ENCODE data around the gene TNFRSF12A.

The TNFRSF12A gene

GRCh38 chr16:2992383-2993081, 27.6 kb upstream of the TNFRSF12A start:
- Histone ChIP-seq H3K4me1 (ENCODE audit: insufficient read depth, poor library complexity, severe bottlenecking) (peaks cover 36% of the 10 kb centered on the region), H3K36me3 (ENCODE audit: low read depth) (no peaks in the 10 kb centered on the region), H3K27ac (ENCODE audit: poor library complexity, severe bottlenecking) (peak overlapping the region; percentile 72), H3K4me3 (ENCODE audit: severe bottlenecking) (no peak overlapping the region), H3K27me3 (ENCODE audit: insufficient read depth, poor library complexity, severe bottlenecking) (no peaks in the 10 kb centered on the region), H3K9me3 (ENCODE audit: severe bottlenecking) (no peaks in the 10 kb centered on the region)
- DNase-seq (ENCODE audit: low spot score) = no peak
- no peak for TF ChIP-seq CTCF (IDR thresholded peaks at IDR 0.05; ENCODE audit: poor library complexity, severe bottlenecking)
- peak; percentile 58 for ATAC-seq (ENCODE audit: low read depth)

- peaks cover 26% of the 10 kb centered on the region for H3K4me1 ChIP-seq (ENCODE audit: insufficient read depth, poor library complexity, severe bottlenecking)
- no peak overlapping the region for H3K4me3 ChIP-seq (ENCODE audit: severe bottlenecking)
- DNase-seq (ENCODE audit: low spot score) (no peak), ATAC-seq (ENCODE audit: low read depth) (no peak)
- peak overlapping the region; percentile 72 for H3K27ac ChIP-seq (ENCODE audit: poor library complexity, severe bottlenecking)
- no peaks in the 10 kb centered on the region for H3K27me3 ChIP-seq (ENCODE audit: insufficient read depth, poor library complexity, severe bottlenecking)
- H3K9me3 ChIP-seq (ENCODE audit: severe bottlenecking) = no peaks in the 10 kb centered on the region
- H3K36me3 ChIP-seq (ENCODE audit: low read depth) = no peaks in the 10 kb centered on the region
- TF ChIP-seq CTCF (IDR thresholded peaks at IDR 0.05; ENCODE audit: poor library complexity, severe bottlenecking) = no peak
Measured at GRCh38 chr16:2996298-2996697, 23.9 kb upstream of the TNFRSF12A start.

- DNase-seq (ENCODE audit: low spot score) (no peak), ATAC-seq (ENCODE audit: low read depth) (no peak)
- Histone ChIP-seq H3K4me3 (ENCODE audit: severe bottlenecking) (no peak overlapping the region), H3K4me1 (ENCODE audit: insufficient read depth, poor library complexity, severe bottlenecking) (peaks cover 7% of the 10 kb centered on the region), H3K27ac (ENCODE audit: poor library complexity, severe bottlenecking) (no peak overlapping the region), H3K36me3 (ENCODE audit: low read depth) (no peaks in the 10 kb centered on the region), H3K27me3 (ENCODE audit: insufficient read depth, poor library complexity, severe bottlenecking) (no peaks in the 10 kb centered on the region), H3K9me3 (ENCODE audit: severe bottlenecking) (no peaks in the 10 kb centered on the region)
- no peak for TF ChIP-seq CTCF (IDR thresholded peaks at IDR 0.05; ENCODE audit: poor library complexity, severe bottlenecking)
Measured at GRCh38 chr16:2999929-3000328, 20.2 kb upstream of the TNFRSF12A start.

GRCh38 chr16:3000540-3000939, 19.6 kb upstream of the TNFRSF12A start:
- no peak overlapping the region for H3K27ac ChIP-seq (ENCODE audit: poor library complexity, severe bottlenecking)
- no peaks in the 10 kb centered on the region for H3K36me3 ChIP-seq (ENCODE audit: low read depth)
- TF ChIP-seq CTCF (IDR thresholded peaks at IDR 0.05; ENCODE audit: poor library complexity, severe bottlenecking) = no peak
- H3K27me3 ChIP-seq (ENCODE audit: insufficient read depth, poor library complexity, severe bottlenecking) = no peaks in the 10 kb centered on the region
- no peaks in the 10 kb centered on the region for H3K9me3 ChIP-seq (ENCODE audit: severe bottlenecking)
- ATAC-seq (ENCODE audit: low read depth) (no peak), DNase-seq (ENCODE audit: low spot score) (no peak)
- no peak overlapping the region for H3K4me3 ChIP-seq (ENCODE audit: severe bottlenecking)
- H3K4me1 ChIP-seq (ENCODE audit: insufficient read depth, poor library complexity, severe bottlenecking) = peaks cover 3% of the 10 kb centered on the region

GRCh38 chr16:3001316-3001715, 18.9 kb upstream of the TNFRSF12A start:
- Histone ChIP-seq H3K4me1 (ENCODE audit: insufficient read depth, poor library complexity, severe bottlenecking) (no peaks in the 10 kb centered on the region), H3K36me3 (ENCODE audit: low read depth) (no peaks in the 10 kb centered on the region), H3K27ac (ENCODE audit: poor library complexity, severe bottlenecking) (no peak overlapping the region), H3K9me3 (ENCODE audit: severe bottlenecking) (no peaks in the 10 kb centered on the region), H3K4me3 (ENCODE audit: severe bottlenecking) (no peak overlapping the region), H3K27me3 (ENCODE audit: insufficient read depth, poor library complexity, severe bottlenecking) (no peaks in the 10 kb centered on the region)
- DNase-seq (ENCODE audit: low spot score) = no peak
- TF ChIP-seq CTCF (IDR thresholded peaks at IDR 0.05; ENCODE audit: poor library complexity, severe bottlenecking) = no peak
- no peak for ATAC-seq (ENCODE audit: low read depth)

Data from RWPE2 (cell line).